ENCODE results near the gene FAM118A.

DNA sequence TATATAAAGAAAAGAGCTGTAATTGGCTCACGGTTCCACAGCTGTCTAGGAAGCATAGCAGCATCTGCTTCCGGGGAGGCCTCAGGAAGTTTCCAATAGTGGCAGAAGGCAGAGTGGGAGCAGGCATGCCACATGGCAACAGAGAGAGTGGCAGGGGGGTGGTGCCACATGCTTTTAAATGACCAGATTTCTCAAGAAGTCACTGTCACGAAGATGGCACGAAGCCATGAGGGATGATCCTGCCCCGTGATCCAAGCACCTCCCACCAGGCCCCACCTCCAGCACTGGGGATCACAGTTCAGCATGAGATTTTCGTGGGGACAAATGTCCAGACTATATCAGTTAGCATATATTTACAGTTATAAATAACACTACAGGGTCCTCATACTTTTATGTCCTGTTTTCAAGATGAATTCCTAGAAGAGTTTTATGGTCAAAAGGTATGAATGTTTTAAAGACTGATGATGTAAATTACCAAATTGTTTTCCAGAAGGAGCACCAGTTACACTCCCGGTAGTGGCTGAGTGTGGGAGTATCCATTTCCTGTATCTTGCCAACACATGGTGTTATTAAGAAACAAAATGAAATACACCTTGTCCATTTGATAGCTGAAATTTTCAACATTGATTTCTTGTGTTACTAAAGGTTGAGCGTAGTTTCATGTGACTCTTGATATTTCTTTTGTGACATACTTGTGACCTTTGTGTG is 19.2 kb downstream of the FAM118A start:
- TF ChIP-seq, protein P1, sequence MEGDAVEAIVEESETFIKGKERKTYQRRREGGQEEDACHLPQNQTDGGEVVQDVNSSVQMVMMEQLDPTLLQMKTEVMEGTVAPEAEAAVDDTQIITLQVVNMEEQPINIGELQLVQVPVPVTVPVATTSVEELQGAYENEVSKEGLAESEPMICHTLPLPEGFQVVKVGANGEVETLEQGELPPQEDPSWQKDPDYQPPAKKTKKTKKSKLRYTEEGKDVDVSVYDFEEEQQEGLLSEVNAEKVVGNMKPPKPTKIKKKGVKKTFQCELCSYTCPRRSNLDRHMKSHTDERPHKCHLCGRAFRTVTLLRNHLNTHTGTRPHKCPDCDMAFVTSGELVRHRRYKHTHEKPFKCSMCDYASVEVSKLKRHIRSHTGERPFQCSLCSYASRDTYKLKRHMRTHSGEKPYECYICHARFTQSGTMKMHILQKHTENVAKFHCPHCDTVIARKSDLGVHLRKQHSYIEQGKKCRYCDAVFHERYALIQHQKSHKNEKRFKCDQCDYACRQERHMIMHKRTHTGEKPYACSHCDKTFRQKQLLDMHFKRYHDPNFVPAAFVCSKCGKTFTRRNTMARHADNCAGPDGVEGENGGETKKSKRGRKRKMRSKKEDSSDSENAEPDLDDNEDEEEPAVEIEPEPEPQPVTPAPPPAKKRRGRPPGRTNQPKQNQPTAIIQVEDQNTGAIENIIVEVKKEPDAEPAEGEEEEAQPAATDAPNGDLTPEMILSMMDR (conservative IDR thresholded peaks at IDR 0.05; ENCODE audit: low read depth in 2 of 2) = no peak
- TF ChIP-seq, protein P2, sequence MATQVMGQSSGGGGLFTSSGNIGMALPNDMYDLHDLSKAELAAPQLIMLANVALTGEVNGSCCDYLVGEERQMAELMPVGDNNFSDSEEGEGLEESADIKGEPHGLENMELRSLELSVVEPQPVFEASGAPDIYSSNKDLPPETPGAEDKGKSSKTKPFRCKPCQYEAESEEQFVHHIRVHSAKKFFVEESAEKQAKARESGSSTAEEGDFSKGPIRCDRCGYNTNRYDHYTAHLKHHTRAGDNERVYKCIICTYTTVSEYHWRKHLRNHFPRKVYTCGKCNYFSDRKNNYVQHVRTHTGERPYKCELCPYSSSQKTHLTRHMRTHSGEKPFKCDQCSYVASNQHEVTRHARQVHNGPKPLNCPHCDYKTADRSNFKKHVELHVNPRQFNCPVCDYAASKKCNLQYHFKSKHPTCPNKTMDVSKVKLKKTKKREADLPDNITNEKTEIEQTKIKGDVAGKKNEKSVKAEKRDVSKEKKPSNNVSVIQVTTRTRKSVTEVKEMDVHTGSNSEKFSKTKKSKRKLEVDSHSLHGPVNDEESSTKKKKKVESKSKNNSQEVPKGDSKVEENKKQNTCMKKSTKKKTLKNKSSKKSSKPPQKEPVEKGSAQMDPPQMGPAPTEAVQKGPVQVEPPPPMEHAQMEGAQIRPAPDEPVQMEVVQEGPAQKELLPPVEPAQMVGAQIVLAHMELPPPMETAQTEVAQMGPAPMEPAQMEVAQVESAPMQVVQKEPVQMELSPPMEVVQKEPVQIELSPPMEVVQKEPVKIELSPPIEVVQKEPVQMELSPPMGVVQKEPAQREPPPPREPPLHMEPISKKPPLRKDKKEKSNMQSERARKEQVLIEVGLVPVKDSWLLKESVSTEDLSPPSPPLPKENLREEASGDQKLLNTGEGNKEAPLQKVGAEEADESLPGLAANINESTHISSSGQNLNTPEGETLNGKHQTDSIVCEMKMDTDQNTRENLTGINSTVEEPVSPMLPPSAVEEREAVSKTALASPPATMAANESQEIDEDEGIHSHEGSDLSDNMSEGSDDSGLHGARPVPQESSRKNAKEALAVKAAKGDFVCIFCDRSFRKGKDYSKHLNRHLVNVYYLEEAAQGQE (IDR thresholded peaks at IDR 0.05; ENCODE audit: unreplicated experiment) = no peak
- TF ChIP-seq JUNB (IDR thresholded peaks at IDR 0.05; ENCODE audit: unreplicated experiment) = no peak
- TF ChIP-seq EZH2phosphoT487 (IDR thresholded peaks at IDR 0.05; ENCODE audit: unreplicated experiment) = no peak
- TF ChIP-seq EZH2 (IDR thresholded peaks at IDR 0.05; ENCODE audit: low read depth, unreplicated experiment) = no peak
- TF ChIP-seq POLR2AphosphoS5 (IDR thresholded peaks at IDR 0.05; ENCODE audit: low read depth) = no peak
- TF ChIP-seq CREB1 (CRISPR knock-in tag; IDR thresholded peaks at IDR 0.05; ENCODE audit: low read depth) = no peak
- TF ChIP-seq, protein P3, sequence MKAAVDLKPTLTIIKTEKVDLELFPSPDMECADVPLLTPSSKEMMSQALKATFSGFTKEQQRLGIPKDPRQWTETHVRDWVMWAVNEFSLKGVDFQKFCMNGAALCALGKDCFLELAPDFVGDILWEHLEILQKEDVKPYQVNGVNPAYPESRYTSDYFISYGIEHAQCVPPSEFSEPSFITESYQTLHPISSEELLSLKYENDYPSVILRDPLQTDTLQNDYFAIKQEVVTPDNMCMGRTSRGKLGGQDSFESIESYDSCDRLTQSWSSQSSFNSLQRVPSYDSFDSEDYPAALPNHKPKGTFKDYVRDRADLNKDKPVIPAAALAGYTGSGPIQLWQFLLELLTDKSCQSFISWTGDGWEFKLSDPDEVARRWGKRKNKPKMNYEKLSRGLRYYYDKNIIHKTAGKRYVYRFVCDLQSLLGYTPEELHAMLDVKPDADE (IDR thresholded peaks at IDR 0.05) = no peak
- TF ChIP-seq STAT1 (IDR thresholded peaks at IDR 0.05; ENCODE audit: unreplicated experiment) = no peak
- TF ChIP-seq ZNF331 (CRISPR knock-in tag; IDR thresholded peaks at IDR 0.05; ENCODE audit: low read depth) = no peak
